Stimulated activated CD4-positive, alpha-beta T cell treated with anti-CD3 and anti-CD28 coated beads, Interleukin-1b, Interleukin-23, amount 100 ng/mL, for 4 hours (primary cell): ENCODE measurements around the gene HEXIM1.
A peak's percentile ranks its signal among the peaks of the same experiment; 100 is the strongest.

ENCODE experiments used
- DNase-seq, 2 donors: peaks; one replicate each; pipeline ENCODE4 v3.0.0-alpha.2; 2020; ENCODE audit warnings: low read depth in 2 of 2

HEXIM1 gene

DNA sequence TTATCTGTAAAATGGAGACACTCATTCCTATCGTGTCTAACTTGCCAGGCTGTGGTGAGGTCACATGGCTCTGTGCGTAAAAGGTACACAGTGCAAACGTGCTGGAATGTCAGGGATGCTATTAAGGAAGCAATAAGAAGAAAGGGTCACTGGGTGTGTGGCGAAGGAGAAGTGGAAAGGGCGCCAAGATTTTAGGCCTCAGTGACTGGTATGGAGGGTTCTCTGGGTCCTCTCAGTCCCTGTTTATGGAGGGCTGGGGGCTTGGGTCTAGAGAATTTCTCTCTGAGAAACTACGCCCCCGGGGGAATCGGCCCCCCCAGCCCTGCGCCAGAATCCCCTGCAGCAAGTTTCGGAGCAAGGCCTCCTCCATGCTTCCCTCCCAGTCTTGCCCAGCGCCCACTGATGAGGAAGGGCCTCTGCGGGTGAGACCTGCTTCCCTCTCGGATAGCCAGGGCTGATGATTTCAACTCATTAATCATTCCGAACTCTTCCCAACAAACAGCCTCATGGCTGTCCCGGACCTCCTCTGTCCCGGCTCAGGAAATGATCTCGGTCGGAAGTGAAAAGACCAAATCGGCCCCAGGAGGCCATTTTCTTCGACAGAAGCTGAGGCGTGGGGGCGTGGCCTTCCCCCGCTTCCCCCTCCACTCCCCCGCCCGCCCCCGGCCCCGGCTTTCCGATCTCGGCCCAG lies 1.2 kb upstream of the HEXIM1 start:
- DNase-seq, result no peak

GRCh38 chr17:45147581-45148182 lies 593 bp upstream of the HEXIM1 start:
- peak; percentile 61 to 72 for DNase-seq

DNA sequence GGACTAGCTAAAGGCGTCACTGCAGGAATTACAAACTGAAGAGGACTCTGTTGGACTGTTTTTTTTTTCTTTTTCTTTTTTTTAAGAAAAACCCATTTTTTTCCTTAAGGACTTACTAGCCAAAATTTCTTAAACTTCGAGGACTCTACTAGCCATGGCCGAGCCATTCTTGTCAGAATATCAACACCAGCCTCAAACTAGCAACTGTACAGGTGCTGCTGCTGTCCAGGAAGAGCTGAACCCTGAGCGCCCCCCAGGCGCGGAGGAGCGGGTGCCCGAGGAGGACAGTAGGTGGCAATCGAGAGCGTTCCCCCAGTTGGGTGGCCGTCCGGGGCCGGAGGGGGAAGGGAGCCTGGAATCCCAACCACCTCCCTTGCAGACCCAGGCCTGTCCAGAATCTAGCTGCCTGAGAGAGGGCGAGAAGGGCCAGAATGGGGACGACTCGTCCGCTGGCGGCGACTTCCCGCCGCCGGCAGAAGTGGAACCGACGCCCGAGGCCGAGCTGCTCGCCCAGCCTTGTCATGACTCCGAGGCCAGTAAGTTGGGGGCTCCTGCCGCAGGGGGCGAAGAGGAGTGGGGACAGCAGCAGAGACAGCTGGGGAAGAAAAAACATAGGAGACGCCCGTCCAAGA lies 878 bp downstream of the HEXIM1 start:
- peak; percentile 44 to 68 for DNase-seq

- DNase-seq, result no peak
Observed at GRCh38 chr17:45149669-45150664, 1.7 kb downstream of the HEXIM1 start.

DNA sequence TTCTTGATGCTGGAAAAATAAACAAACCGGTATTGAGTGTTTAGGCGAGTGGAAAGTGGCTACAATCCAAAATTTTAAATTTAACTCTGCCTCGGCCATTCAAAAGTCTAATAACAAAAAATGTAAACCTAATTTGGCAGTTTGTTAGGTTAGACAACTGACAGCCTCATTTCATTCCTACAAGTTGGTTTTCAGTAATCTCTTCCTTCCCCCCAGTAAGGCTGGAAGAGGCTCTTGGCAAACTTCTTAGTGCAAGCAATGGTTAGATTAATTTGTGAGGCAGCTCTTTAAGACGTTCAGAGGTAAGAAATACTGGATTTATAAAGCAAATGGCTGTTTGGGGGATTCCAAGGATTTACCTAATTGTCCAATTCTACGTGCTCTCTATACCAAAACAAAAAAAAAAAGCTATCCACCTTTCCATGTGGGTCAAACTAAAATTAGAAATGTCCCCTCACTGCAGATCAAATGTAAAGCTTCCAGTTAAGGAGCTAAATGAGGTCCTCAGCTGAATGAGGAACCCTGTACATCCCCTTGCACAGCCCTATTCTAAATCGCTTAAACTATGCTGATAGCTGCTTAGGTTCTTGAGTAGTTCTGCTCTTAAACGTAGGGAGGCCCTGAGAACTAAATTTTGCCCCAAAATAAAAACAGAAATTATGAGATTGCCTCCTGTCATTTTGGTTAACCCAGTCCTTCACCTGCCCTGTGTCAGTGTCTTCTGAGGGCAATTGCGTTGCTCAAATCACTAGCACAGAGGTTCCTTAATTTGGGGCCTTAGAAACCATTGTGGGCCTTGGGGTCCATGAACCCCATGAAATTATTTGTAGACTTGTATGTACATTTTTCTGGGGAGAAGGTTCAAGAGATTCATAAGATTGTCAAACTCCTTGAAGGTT lies 2.9 kb downstream of the HEXIM1 start:
- no peak for DNase-seq

- DNase-seq, result no peak
Observed at GRCh38 chr17:45155029-45155428, 6.8 kb downstream of the HEXIM1 start.

DNA sequence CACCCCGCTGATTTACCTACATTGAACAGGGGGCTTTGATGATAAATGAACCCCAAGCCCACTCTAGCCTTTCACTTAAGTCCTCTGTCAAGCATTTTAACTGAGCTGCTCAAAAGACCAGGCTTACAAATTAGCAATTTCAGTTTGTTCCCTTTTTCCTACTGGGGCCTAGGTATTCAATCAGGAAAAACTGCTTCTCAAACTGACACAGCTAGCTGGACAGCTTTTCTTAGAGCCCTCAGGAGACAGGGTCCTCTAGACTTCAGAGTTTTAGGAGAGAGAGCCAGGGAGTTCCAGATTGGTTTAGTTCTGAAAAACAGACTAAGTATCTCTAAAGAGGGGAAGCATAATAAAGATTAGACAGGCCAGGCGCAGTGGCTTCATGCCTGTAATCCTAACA lies 7.2 kb downstream of the HEXIM1 start:
- DNase-seq, result no peak

DNA sequence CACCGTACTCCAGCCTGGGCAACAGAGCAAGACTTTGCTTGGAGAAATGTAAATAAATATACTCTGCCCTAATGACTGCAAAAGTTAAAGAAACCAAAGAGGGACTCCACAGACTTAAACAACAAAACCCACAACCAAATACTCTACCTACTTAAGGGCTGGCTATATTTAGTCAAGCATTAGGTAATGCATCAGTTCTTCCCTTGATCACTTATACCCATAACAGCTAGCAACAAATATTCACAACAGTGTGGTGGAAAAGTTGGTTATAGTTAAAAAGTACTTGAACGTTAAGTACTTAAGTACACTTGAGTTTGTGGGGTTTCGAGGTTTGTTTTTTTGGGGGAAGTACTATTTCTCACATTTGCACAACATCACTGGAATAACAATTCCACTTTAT lies 8.0 kb downstream of the HEXIM1 start:
- DNase-seq, result no peak

DNA sequence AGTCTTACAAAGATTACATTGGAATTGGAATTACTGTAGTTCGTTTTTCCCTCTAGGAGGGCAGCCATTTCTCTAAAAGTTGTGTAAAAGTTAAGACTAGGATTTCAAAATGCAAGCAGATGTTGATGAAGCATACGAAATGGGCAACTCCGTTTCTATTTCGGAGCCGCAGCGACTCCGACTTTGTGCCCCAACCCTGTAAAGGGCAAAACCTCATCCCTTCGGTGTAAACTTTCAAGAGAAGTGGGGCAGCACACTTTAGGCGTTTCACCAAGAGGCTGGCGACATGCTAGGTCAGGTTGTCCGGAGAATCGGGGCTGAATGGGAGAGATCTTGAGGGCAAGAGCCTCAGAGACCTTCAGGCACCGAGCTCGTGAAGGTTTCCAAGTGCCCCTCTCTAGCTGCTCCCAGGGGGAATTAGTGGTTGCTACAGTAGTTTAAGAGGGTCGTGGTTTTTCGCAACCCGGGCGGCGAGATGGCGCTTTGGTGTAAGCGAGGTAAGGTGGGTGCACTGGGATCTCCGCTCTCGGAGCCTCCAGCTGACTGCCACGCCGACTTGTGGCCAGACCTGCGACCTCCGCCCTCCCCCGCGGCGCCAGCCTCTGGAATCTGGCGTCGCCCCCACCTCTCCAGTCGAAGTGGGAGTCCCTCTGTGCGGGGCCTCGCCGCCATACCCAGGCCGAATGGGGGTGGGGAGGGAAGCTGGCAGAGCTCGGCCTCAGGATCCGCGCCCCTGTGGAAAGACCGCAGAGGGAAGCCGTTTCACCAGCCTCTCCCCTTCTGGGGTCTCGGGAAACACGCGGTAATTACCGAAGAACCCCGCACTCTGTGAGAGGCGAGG lies 12.4 kb downstream of the HEXIM1 start:
- DNase-seq, result peak; percentile 48 to 56

DNA sequence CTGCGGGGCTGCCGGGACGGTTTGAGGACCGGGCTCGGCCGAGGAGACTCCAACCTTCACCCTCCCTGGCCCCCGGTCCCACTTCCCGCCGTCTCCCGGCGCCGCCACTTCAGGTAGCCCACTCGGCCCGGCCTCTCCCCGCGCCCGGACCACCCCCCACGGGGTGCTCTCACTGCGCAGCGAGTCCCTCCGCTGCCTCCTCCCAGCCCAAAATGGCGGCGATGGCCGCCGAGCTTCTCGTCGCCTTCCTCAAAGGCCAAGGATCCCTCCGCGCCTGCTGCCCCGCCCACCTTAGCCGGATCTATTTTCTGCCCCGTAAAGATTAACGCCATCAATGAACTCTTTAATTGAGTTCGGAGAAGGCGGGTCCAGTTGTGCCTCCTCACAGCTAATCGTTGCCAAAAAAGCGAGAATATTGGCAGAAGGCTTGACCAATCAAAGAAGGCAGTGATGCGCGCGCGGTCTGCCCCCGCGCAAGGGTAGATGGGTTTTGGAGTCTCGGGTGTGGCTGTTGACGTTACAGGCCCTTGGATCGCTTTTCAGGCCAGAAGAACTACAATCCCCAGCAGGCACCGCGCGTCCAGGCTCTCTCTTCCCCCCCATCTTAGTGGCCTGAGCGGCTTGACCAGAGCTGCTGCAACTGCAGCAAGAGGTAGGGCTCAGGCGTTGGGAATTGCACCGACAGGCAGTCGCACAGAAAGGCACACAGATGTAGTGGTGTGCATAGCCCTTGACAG lies 13.2 kb downstream of the HEXIM1 start, which contains the start of gene HEXIM2:
HEXIM2 (plus strand) TSS at position 588 of the 737 bp plus-strand sequence. CDS start 919 bp downstream, outside the sequence.
- peak; percentile 94 to 98 for DNase-seq

GRCh38 chr17:45162025-45162687 lies 13.9 kb downstream of the HEXIM1 start:
- DNase-seq, result no peak

- no peak for DNase-seq
Observed at GRCh38 chr17:45164734-45165269, 16.5 kb downstream of the HEXIM1 start.

GRCh38 chr17:45168991-45169752 lies 20.9 kb downstream of the HEXIM1 start:
- no peak for DNase-seq

GRCh38 chr17:45170280-45170930 lies 22.1 kb downstream of the HEXIM1 start:
- no peak for DNase-seq

DNA sequence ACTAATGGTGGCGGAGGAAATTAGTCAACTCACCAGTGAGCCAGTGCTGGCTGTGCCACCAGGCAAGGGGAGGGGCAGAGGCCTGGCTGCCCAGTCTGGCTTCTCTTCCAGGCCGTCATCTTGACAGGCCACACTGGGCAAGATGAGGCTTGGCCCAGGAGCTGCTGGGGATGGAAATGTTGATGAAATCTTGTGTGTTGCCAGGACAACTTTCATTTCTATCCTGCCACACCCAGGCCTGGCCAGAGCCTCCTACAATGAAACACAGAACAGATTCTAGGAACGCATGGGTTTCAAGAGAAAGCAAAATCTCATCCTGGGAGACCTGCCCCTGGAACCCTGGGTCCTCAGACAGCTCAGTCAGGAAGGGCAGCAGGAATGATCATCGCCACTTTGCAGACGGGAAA lies 22.7 kb downstream of the HEXIM1 start:
- no peak for DNase-seq

DNA sequence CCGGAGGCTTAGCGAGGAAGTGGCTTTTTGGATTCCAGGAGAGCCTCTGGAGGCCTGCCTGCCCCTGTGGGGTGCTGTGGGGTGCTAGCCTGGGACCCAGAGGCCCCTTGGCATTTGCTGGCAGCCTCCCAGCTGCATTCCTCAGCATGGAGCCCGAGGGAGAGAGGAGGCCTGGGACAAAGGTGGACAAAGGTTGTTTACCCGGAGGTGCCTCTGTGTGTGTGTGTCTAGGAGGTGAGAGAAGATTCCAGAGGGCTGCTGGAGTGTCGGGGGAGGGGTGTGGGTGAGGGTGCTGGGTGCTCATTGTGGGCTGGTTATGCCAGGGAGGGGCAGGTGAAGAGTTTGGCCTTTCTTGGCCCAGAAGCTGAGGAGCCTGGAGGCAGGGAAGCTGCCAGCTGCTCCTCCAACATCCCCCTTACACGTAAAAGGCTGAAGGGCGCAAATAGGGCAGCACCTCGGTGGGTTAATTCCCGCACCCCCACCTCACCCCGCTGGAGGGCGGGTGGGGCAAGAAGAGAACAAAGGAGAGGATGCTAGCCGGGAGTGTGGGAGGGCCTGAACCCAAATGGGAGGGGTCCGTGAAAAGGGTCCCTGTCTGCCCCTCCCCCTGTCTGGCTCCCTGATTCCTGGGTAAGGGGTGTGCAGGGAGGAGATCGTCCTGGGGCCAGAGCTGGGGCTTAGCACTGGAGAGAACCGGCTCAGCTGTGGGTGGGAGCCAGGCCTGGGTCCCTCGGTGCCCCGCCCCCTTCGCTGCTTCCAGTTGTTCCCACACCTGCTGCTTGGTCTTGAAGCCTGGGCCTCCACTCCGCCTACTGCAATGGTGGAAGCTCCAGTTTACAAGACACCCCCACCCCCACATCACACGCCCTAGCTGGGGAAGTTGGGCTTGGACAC lies 23.3 kb downstream of the HEXIM1 start:
- DNase-seq, result no peak
